GM12891 (cell line): ENCODE results near the gene PCIF1.

ENCODE experiments used
- PAX5 ChIP-seq: IDR thresholded peaks from 2 replicates; pipeline ENCODE4 v1.6.1; 2011; ENCODE audit warnings: low read length, moderate library complexity, mild to moderate bottlenecking; ENCODE audit not compliant: insufficient read depth, severe bottlenecking
- POLR2A ChIP-seq: IDR thresholded peaks from 2 replicates; pipeline ENCODE4 v1.6.1; 2011; ENCODE audit warnings: low read depth, low read length, control low read depth
- POLR2AphosphoS5 ChIP-seq: IDR thresholded peaks from 2 replicates; pipeline ENCODE4 v1.6.1; 2011; ENCODE audit warnings: low read depth, low read length, control low read depth
- SPI1 ChIP-seq: IDR thresholded peaks from 2 replicates; pipeline ENCODE4 v1.6.1; 2011; ENCODE audit warnings: low read depth, low read length, control low read depth
- TAF1 ChIP-seq: IDR thresholded peaks from 2 replicates; pipeline ENCODE4 v1.6.1; 2011; ENCODE audit warnings: low read depth, low read length, control low read depth

DNA sequence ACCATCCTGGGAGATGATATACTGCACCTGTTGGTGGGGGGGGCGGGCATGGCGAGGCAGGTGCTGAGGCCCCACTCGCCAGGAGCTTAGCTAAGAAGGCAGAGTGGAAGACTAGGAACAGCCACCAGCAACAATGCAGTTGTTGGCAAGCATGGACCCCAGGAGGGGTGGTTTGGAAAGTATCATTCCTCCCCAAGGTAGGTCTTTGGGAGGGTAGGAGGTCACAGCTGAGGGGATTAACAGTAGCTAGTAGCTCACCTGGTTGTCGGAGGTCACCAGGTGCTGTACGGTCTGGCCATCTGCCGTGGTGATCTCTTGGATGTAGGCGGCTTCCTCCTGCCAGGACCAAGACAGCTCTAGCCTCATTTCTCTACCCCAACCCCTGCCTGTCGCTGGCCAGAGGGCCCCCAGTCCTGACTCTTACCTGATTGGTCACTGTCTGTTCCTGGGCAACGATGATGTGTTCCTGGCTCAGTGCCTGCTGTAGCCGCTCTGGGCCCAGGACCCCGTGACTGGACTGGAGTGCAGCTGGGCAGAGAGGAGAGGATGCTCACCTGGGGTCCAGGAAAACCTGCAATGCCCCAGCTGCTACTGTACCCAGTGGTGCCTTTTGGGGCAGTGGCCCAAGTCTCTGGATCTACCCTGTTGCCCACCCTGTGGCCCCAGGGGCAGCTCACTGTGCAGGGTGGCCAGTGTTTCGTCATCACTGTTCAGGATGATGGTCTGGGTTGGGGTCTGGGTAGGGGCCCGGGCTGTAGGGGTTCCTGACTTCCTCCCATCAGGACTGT is 15.3 kb downstream of the PCIF1 start:
- peak; percentile 67; the same call in 1 of the 2 replicates for TF ChIP-seq POLR2A
- no peak for TF ChIP-seq PAX5
- TF ChIP-seq POLR2AphosphoS5: peak; percentile 57; the same call in 1 of the 2 replicates
- TF ChIP-seq TAF1: no peak
- TF ChIP-seq SPI1: no peak
